ENCODE measurements around the gene CRLF1.

Gene CRLF1

DNA sequence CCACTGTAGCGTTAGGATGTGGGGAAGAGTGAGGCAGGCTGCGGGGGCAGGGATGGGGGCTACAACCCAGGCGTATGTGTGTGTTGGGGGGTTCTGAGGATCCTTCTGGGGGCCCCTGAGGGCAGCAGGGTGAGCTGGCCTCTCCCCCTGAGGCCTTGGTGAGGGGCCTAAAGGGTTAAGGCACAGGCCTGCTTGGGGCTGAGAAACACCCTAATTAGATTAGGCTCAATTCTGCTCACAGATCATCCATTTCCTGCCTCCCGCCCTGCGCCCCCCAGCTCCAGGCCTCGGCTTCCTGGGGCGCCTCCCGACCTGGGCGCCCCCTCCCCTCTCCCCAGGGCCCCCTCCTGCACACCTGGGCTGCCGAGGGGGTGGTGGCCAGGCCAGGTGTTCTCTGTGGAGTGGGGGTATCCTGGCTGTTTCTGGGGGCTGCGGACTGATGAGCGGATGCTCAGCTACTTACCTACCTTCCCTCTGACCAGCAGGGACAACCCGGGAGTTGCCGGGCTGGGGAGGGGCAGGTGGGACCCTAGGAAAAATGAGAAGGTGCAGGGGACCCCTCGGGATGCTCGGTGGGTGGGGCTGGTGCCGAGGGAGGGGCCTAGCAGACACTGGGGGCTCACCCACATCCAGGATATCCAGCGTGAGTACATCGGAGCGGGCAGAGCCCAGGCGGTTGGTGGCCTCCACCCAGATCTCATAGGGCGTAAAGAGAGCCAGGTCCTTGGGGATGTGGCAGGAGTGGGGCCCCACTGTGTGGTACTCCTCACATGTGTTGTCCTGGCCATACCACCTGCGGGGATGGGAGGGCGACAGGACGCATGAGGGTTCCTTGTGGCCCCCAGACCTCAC is 8.6 kb downstream of the CRLF1 start:
- Histone ChIP-seq H3K27ac (ENCODE audit: low read depth, low read length, poor library complexity, severe bottlenecking) (no peak overlapping the region), H3K9me2 (ENCODE audit: low read depth, low read length) (no peaks in the 10 kb centered on the region), H3F3A (ENCODE audit: insufficient read depth, low read length) (no peaks in the 10 kb centered on the region), H3K9ac (ENCODE audit: low read length) (no peak overlapping the region), H3K79me2 (ENCODE audit: insufficient read depth, low read length) (no peaks in the 10 kb centered on the region), H3K36me3 (ENCODE audit: insufficient read depth, low read length) (no peaks in the 10 kb centered on the region), H2AFZ (ENCODE audit: low read length) (no peak overlapping the region), H3K4me1 (ENCODE audit: insufficient read depth, low read length, severe bottlenecking) (peaks cover 14% of the 10 kb centered on the region), H4K20me1 (ENCODE audit: insufficient read depth, low read length) (no peaks in the 10 kb centered on the region), H3K9me3 (ENCODE audit: low read length) (no peaks in the 10 kb centered on the region), H3K4me2 (ENCODE audit: low read length) (no peak overlapping the region), H3K4me3 (ENCODE audit: low read depth, low read length, poor library complexity, severe bottlenecking) (no peak overlapping the region), H3K27me3 (ENCODE audit: insufficient read depth, low read length) (peaks cover 6% of the 10 kb centered on the region; the same call in 1 of the 2 replicates)
- TF ChIP-seq, protein P1, sequence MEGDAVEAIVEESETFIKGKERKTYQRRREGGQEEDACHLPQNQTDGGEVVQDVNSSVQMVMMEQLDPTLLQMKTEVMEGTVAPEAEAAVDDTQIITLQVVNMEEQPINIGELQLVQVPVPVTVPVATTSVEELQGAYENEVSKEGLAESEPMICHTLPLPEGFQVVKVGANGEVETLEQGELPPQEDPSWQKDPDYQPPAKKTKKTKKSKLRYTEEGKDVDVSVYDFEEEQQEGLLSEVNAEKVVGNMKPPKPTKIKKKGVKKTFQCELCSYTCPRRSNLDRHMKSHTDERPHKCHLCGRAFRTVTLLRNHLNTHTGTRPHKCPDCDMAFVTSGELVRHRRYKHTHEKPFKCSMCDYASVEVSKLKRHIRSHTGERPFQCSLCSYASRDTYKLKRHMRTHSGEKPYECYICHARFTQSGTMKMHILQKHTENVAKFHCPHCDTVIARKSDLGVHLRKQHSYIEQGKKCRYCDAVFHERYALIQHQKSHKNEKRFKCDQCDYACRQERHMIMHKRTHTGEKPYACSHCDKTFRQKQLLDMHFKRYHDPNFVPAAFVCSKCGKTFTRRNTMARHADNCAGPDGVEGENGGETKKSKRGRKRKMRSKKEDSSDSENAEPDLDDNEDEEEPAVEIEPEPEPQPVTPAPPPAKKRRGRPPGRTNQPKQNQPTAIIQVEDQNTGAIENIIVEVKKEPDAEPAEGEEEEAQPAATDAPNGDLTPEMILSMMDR (IDR thresholded peaks at IDR 0.05; ENCODE audit: low read length) = no peak
- TF ChIP-seq EZH2 (IDR thresholded peaks at IDR 0.05; ENCODE audit: borderline replicate concordance, low read length) = no peak

DNA sequence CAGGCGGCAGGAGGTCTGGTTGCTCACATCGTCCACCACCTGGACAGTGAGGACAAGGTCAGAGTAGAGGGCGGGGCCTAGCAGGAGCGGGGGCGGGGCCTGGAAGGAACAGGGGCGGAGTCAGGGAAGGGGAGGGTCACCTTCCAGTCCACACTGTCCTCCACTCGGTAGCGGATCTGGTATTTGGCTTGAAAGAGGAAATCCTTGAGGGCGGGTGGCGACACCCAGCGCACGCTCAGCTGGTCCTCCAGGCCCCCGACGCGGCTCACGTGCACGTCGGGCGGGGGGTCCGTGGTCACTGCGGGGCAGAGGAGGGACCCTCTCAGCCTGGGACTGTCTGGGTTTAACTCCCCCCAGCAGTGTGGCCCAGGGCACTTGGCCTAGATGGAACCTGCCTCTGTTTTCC is 9.8 kb downstream of the CRLF1 start:
- H3K79me2 ChIP-seq (ENCODE audit: insufficient read depth, low read length) = no peaks in the 10 kb centered on the region
- no peak overlapping the region for H3K4me2 ChIP-seq (ENCODE audit: low read length)
- H3K9me3 ChIP-seq (ENCODE audit: low read length) = no peaks in the 10 kb centered on the region
- H3K27ac ChIP-seq (ENCODE audit: low read depth, low read length, poor library complexity, severe bottlenecking) = no peak overlapping the region
- TF ChIP-seq, protein P1 (IDR thresholded peaks at IDR 0.05; ENCODE audit: low read length) = no peak
- no peak for TF ChIP-seq EZH2 (IDR thresholded peaks at IDR 0.05; ENCODE audit: borderline replicate concordance, low read length)
- H3K9me2 ChIP-seq (ENCODE audit: low read depth, low read length) = no peaks in the 10 kb centered on the region
- no peak overlapping the region for H3K4me3 ChIP-seq (ENCODE audit: low read depth, low read length, poor library complexity, severe bottlenecking)
- no peaks in the 10 kb centered on the region for H4K20me1 ChIP-seq (ENCODE audit: insufficient read depth, low read length)
- no peaks in the 10 kb centered on the region for H3F3A ChIP-seq (ENCODE audit: insufficient read depth, low read length)
- no peak overlapping the region for H3K9ac ChIP-seq (ENCODE audit: low read length)
- peaks cover 17% of the 10 kb centered on the region for H3K4me1 ChIP-seq (ENCODE audit: insufficient read depth, low read length, severe bottlenecking)
- H2AFZ ChIP-seq (ENCODE audit: low read length) = no peak overlapping the region
- peaks cover 6% of the 10 kb centered on the region; the same call in 1 of the 2 replicates for H3K27me3 ChIP-seq (ENCODE audit: insufficient read depth, low read length)
- no peaks in the 10 kb centered on the region for H3K36me3 ChIP-seq (ENCODE audit: insufficient read depth, low read length)

- Histone ChIP-seq H3K4me2 (ENCODE audit: low read length) (no peak overlapping the region), H2AFZ (ENCODE audit: low read length) (no peak overlapping the region), H3K9me3 (ENCODE audit: low read length) (no peaks in the 10 kb centered on the region), H3K79me2 (ENCODE audit: insufficient read depth, low read length) (no peaks in the 10 kb centered on the region), H3K4me1 (ENCODE audit: insufficient read depth, low read length, severe bottlenecking) (peaks cover 24% of the 10 kb centered on the region), H3K27me3 (ENCODE audit: insufficient read depth, low read length) (peaks cover 6% of the 10 kb centered on the region; the same call in 1 of the 2 replicates), H3K9me2 (ENCODE audit: low read depth, low read length) (no peaks in the 10 kb centered on the region), H3K36me3 (ENCODE audit: insufficient read depth, low read length) (no peaks in the 10 kb centered on the region), H3K4me3 (ENCODE audit: low read depth, low read length, poor library complexity, severe bottlenecking) (no peak overlapping the region), H3F3A (ENCODE audit: insufficient read depth, low read length) (no peaks in the 10 kb centered on the region), H4K20me1 (ENCODE audit: insufficient read depth, low read length) (no peaks in the 10 kb centered on the region), H3K27ac (ENCODE audit: low read depth, low read length, poor library complexity, severe bottlenecking) (no peak overlapping the region), H3K9ac (ENCODE audit: low read length) (no peak overlapping the region)
- TF ChIP-seq EZH2 (IDR thresholded peaks at IDR 0.05; ENCODE audit: borderline replicate concordance, low read length) = no peak
- TF ChIP-seq, protein P1 (IDR thresholded peaks at IDR 0.05; ENCODE audit: low read length) = no peak
Measured at GRCh38 chr19:18595475-18595874, 11.1 kb downstream of the CRLF1 start.

Measured in OCI-LY1 (cell line).